Measurements from ENCODE around the gene RNF213.

Gene RNF213

DNA sequence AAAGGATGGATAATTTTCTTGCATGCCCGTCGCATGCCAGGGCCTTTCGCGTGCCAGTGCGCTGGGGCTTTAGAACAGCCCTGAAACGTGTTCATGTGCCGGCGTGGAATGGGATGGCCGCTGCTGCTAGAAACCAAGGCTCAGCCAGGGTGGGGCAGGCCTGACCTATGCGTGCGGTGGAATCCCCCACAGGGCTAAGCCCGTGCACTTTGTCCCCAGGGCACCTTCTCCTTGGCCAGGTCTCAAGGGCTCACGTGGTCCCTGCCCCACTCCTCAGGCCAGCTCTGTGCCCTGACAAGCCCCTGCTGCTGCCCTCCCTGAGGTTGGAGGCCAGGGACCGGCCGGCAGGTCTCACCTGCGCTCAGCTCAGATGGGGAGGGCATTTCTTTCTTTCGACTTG, 13.1 kb upstream of the RNF213 start:
- in situ Hi-C loops (cut with MboI; ENCODE audit: low pct_unique_long_range_greater_than_20kb, low sequenced_read_pairs, unreplicated experiment), result no loop called here
- TF ChIP-seq, protein P1, sequence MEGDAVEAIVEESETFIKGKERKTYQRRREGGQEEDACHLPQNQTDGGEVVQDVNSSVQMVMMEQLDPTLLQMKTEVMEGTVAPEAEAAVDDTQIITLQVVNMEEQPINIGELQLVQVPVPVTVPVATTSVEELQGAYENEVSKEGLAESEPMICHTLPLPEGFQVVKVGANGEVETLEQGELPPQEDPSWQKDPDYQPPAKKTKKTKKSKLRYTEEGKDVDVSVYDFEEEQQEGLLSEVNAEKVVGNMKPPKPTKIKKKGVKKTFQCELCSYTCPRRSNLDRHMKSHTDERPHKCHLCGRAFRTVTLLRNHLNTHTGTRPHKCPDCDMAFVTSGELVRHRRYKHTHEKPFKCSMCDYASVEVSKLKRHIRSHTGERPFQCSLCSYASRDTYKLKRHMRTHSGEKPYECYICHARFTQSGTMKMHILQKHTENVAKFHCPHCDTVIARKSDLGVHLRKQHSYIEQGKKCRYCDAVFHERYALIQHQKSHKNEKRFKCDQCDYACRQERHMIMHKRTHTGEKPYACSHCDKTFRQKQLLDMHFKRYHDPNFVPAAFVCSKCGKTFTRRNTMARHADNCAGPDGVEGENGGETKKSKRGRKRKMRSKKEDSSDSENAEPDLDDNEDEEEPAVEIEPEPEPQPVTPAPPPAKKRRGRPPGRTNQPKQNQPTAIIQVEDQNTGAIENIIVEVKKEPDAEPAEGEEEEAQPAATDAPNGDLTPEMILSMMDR (IDR thresholded peaks at IDR 0.05; ENCODE audit: extremely low read depth, insufficient read depth, missing control alignments), result no peak
- DNase-seq (ENCODE audit: low spot score), result no peak

DNA sequence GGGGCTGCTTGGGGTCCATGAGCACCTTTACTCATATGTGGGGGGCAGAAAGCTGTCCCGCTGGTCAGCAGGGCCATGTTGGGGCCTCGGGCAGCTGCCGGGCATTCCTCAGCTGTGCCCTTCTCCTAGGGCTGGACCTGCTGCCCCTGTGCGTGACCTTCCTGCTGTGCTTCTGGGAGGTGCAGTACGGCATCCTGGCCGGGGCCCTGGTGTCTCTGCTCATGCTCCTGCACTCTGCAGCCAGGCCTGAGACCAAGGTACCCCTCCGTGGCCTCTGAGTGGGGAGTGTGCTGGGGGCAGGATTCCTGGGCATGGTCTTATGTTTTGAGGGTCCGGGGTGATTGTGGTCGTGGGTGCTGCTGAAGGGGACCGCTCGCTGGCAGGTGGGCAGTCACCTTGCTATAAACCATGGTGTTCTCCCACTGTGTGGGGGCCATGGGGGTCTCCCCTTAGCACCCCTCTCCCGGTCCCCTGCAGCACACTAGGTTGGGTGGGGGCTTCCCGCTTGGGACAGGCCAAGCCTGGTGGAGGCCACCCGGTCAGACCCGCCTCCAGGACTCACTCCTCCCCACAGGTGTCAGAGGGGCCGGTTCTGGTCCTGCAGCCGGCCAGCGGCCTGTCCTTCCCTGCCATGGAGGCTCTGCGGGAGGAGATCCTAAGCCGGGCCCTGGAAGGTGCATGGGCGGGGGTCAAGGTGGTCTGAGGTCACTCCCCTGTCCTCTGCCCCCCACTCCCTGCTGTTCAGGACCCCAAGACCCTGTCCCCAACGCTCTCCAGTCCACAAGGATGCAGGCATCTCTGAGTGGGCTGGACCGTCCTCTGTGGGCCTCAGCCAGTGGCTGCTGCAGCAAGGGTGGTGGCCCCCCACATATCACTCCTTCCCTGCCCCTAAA, 12.4 kb upstream of the RNF213 start:
- TF ChIP-seq, protein P1 (IDR thresholded peaks at IDR 0.05; ENCODE audit: extremely low read depth, insufficient read depth, missing control alignments), result no peak
- DNase-seq (ENCODE audit: low spot score), result no peak
- in situ Hi-C loops (cut with MboI; ENCODE audit: low pct_unique_long_range_greater_than_20kb, low sequenced_read_pairs, unreplicated experiment), result no loop called here

DNA sequence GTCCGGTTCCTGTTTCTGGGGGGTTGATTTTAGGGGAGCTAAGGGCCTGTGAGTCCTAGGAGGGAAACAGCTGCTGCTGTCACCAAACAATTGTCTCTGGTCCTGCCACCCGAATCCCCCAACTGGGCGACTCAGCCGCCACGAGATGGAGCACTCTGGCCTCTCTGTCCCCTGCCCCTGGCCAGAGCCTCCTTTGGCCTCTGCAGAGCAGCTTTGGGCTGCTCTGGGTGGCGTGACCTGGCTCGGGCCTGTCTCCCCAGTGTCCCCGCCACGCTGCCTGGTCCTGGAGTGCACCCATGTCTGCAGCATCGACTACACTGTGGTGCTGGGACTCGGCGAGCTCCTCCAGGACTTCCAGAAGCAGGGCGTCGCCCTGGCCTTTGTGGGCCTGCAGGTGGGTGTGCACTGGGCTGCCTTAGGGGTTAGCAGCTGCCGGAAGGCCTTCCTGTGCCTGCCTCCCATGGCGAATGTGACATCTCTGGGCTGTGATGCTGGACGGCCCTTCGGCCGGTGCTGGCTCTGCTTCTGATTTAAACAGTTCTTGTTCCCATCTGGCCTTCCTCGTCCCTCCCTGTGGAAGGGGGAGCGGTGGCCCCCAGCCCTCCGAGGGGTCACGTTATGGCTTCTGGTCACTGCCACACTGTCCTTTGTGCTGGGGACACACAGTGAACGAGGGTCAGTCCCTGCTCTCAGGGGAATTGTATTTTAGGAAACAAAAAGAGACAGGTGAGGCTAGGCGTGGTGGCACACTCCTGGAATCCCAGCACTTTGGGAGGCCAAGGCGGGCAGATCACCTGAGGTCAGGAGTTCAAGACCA, 11.6 kb upstream of the RNF213 start:
- in situ Hi-C loops (cut with MboI; ENCODE audit: low pct_unique_long_range_greater_than_20kb, low sequenced_read_pairs, unreplicated experiment), result no loop called here
- TF ChIP-seq, protein P1 (IDR thresholded peaks at IDR 0.05; ENCODE audit: extremely low read depth, insufficient read depth, missing control alignments), result no peak

DNA sequence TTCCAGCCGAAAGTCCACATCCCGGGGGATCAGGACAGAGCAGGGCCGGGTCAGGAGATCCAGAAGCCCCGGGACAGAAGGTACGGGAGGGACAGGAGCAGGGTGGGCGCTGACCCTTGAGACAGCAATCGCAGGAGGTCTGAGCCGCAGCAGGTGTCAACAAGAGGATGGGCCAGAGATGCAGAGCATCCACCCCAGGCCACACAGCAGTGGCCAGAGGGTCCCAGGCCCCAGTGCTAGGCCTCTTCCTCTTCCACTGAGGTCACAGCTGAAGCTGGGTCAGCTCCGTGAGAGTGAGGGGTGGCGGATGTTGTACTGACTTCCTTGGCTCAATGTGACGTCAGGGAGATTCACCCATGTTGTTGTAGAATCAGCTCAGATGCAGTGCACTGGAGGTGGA, 8.7 kb upstream of the RNF213 start:
- in situ Hi-C loops (cut with MboI; ENCODE audit: low pct_unique_long_range_greater_than_20kb, low sequenced_read_pairs, unreplicated experiment), result no loop called here

More for the DNA sequence above, 11.6 kb upstream of the RNF213 start:
- no peak for DNase-seq (ENCODE audit: low spot score)

DNA sequence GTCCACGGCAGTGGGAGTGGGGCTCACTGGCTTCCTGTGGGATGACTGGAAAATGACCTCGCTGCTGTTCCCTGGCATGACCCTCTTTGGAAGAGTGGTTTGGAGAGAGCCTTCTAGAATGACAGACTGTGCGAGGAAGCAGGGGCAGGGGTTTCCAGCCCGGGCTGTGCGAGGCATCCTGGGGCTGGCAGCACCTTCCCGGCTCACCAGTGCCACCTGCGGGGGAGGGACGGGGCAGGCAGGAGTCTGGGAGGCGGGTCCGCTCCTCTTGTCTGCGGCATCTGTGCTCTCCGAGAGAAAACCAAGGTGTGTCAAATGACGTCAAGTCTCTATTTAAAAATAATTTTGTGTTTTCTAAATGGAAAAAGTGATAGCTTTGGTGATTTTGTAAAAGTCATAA, 7.8 kb upstream of the RNF213 start:
- TF ChIP-seq, protein P1 (IDR thresholded peaks at IDR 0.05; ENCODE audit: extremely low read depth, insufficient read depth, missing control alignments), result peak; percentile 46
- in situ Hi-C loops (cut with MboI; ENCODE audit: low pct_unique_long_range_greater_than_20kb, low sequenced_read_pairs, unreplicated experiment), result no loop called here
- peak; percentile 80 for DNase-seq (ENCODE audit: low spot score)

More for the DNA sequence above, 8.7 kb upstream of the RNF213 start:
- no peak for DNase-seq (ENCODE audit: low spot score)
- TF ChIP-seq, protein P1 (IDR thresholded peaks at IDR 0.05; ENCODE audit: extremely low read depth, insufficient read depth, missing control alignments), result no peak

DNA sequence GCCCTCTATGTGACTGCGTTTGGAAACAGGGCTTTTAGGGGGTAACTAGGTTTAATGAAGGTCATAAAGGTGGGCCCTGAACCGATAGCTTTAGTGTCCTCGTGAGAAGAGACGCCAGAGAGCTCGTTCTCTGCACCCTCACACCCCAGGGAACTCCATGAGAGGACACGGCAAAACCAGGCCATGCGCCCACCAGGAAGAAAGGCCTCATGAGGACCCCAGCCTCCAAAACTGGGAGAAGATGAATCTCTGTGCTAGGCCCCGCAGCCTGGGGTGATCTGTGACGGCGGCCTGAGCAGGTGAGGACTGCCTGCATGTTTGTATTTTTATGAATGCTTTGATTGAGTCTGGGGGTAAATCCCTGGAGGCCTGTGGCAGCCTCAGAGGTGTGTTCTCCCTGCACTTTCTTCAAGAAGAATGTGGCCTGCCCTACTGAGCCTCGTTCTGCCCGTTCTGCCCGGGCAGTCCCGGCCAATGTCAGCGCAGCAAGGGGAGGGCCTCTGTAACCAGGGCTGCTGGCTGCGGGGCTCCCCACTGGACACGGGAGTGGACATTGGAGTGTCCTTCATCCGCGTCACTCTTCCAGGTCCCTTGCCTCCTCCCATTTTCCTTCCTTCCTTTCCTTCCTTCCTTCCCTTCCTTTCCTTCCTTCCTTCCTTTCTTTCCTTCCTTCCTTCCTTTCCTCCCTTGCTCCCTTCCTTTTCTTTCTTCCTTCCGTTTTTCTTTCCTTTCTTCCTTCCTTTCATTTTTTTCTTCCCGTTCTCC, 6.8 kb upstream of the RNF213 start:
- DNase-seq (ENCODE audit: low spot score), result no peak
- TF ChIP-seq, protein P1 (IDR thresholded peaks at IDR 0.05; ENCODE audit: extremely low read depth, insufficient read depth, missing control alignments), result no peak
- in situ Hi-C loops (cut with MboI; ENCODE audit: low pct_unique_long_range_greater_than_20kb, low sequenced_read_pairs, unreplicated experiment), result no loop called here
